IMR-90 (cell line): ENCODE results near the gene RPAP2. TPM values are rescaled to one million over a fixed set of nuclear protein-coding genes. Genes with fewer than 3 reads are reported as not detected.

ENCODE experiments used
- ATAC-seq: fragments of 200-7000 bp; cut with Tn5 transposase; 2 replicates; pipeline ENCODE4 v1.9.1; 2020; ENCODE audit warnings: low read depth, mild to moderate bottlenecking, moderate library complexity
- BruUV-seq: library from RNA; stranded (reverse); fragments of 400-500 nt; replicated peaks from 2 replicates; lab custom pipeline; 2021; lab: Mats Ljungman, UMichigan
- CTCF ChIA-PET: fragments of 300-600 bp; formaldehyde crosslinking; extraction: SDS; loops from one replicate; lab custom pipeline; 2021; ENCODE audit warnings: antibody characterized with exemption; lab: Yijun Ruan, JAX
- POLR2A ChIA-PET: fragments of 300-600 bp; sonication (Branson Sonifier 250); formaldehyde crosslinking; loops from one replicate; lab custom pipeline; 2022; ENCODE audit warnings: antibody characterized with exemption; ENCODE audit not compliant: unreplicated experiment; lab: Charles Lee
- DNase-seq: peaks from one replicate; pipeline ENCODE4 v3.0.0; 2013
- H2AFZ ChIP-seq: replicated peaks from 2 replicates; pipeline ENCODE3; 2013; ENCODE audit warnings: low read length, mild to moderate bottlenecking; ENCODE audit not compliant: poor library complexity
- H2AK5ac ChIP-seq: 2 replicates; pipeline ENCODE4 v1.6.1; 2013; ENCODE audit warnings: low read depth, low read length, inconsistent platforms
- H2AK9ac ChIP-seq: replicated peaks from 2 replicates; pipeline ENCODE3; 2013; ENCODE audit warnings: mild to moderate bottlenecking, low read depth, low read length, moderate library complexity; ENCODE audit not compliant: poor library complexity
- H2BK120ac ChIP-seq: 2 replicates; pipeline ENCODE4 v1.6.1; 2013; ENCODE audit warnings: low read depth, low read length, inconsistent platforms
- H2BK15ac ChIP-seq: 3 replicates; pipeline ENCODE4 v1.6.1; 2013; ENCODE audit warnings: low read depth, low read length, inconsistent platforms
- H2BK20ac ChIP-seq: 2 replicates; pipeline ENCODE4 v1.6.1; 2013; ENCODE audit warnings: low read depth, mild to moderate bottlenecking, inconsistent platforms, low read length, moderate library complexity
- H2BK5ac ChIP-seq: 2 replicates; pipeline ENCODE4 v1.6.1; 2013; ENCODE audit warnings: mild to moderate bottlenecking, low read depth, low read length, inconsistent platforms; ENCODE audit not compliant: poor library complexity, severe bottlenecking
- H3K14ac ChIP-seq: replicated peaks from 2 replicates; pipeline ENCODE4 v1.6.1; 2013; ENCODE audit warnings: low read depth, low read length, inconsistent platforms
- H3K18ac ChIP-seq: 2 replicates; pipeline ENCODE4 v1.6.1; 2013; ENCODE audit warnings: low read depth, low read length, control low read depth
- H3K23ac ChIP-seq: 2 replicates; pipeline ENCODE4 v1.6.1; 2013; ENCODE audit warnings: low read depth, low read length, inconsistent platforms
- H3K27ac ChIP-seq: 2 replicates; pipeline ENCODE4 v1.5.1; 2013; ENCODE audit warnings: mild to moderate bottlenecking, control low read depth, low read length; ENCODE audit not compliant: insufficient read depth
- H3K27me3 ChIP-seq: 2 replicates; pipeline ENCODE4 v1.6.1; 2013; ENCODE audit warnings: low read length; ENCODE audit not compliant: control insufficient read depth, insufficient read depth
- H3K36me3 ChIP-seq: 2 replicates; pipeline ENCODE4 v1.6.1; 2013; ENCODE audit warnings: low read length, mixed read lengths; ENCODE audit not compliant: control insufficient read depth, insufficient read depth
- H3K4ac ChIP-seq: 2 replicates; pipeline ENCODE4 v1.6.1; 2013; ENCODE audit warnings: low read depth, low read length, inconsistent platforms
- H3K4me1 ChIP-seq: 2 replicates; pipeline ENCODE4 v1.6.1; 2013; ENCODE audit warnings: low read length, mixed read lengths; ENCODE audit not compliant: control insufficient read depth, insufficient read depth
- H3K4me2 ChIP-seq: 2 replicates; pipeline ENCODE4 v1.6.1; 2013; ENCODE audit warnings: low read depth, mild to moderate bottlenecking, control low read depth, low read length, moderate library complexity
- H3K4me3 ChIP-seq: 2 replicates; pipeline ENCODE4 v1.5.1; 2013; ENCODE audit warnings: low read depth, mild to moderate bottlenecking, control low read depth, low read length, moderate library complexity; ENCODE audit not compliant: insufficient read depth
- H3K56ac ChIP-seq: 2 replicates; pipeline ENCODE4 v1.6.1; 2013; ENCODE audit warnings: low read length, inconsistent platforms; ENCODE audit not compliant: insufficient read depth; ENCODE audit errors: extremely low read depth
- H3K79me1 ChIP-seq, 2 experiments: 2 replicates each; pipeline ENCODE4 v1.6.1; 2013; ENCODE audit warnings: low read length in 2 of 2, inconsistent platforms in 1 of 2, low read depth in 1 of 2
- H3K9ac ChIP-seq: 2 replicates; pipeline ENCODE4 v1.6.1; 2013; ENCODE audit warnings: low read depth, low read length, control low read depth
- H3K9me1 ChIP-seq: 2 replicates; pipeline ENCODE4 v1.6.1; 2013; ENCODE audit warnings: low read length, inconsistent platforms; ENCODE audit not compliant: insufficient read depth
- H3K9me3 ChIP-seq: 2 replicates; pipeline ENCODE4 v1.6.1; 2013; ENCODE audit warnings: low read length; ENCODE audit not compliant: control insufficient read depth, insufficient read depth
- H4K20me1 ChIP-seq: 2 replicates; pipeline ENCODE4 v1.6.1; 2013; ENCODE audit warnings: low read length, inconsistent platforms; ENCODE audit not compliant: insufficient read depth
- H4K5ac ChIP-seq: 2 replicates; pipeline ENCODE4 v1.6.1; 2013; ENCODE audit warnings: mild to moderate bottlenecking, low read depth, low read length, control low read depth
- H4K8ac ChIP-seq, 2 experiments: 2 replicates each; pipeline ENCODE4 v1.6.1; 2013; ENCODE audit warnings: low read depth in 2 of 2, low read length in 2 of 2, control low read depth in 1 of 2, inconsistent platforms in 1 of 2
- H4K91ac ChIP-seq: 2 replicates; pipeline ENCODE4 v1.6.1; 2013; ENCODE audit warnings: low read depth, low read length, inconsistent platforms; ENCODE audit not compliant: insufficient read depth
- CEBPB ChIP-seq: IDR thresholded peaks from 2 replicates; pipeline ENCODE4 v1.6.1; 2012; ENCODE audit warnings: low read depth, low read length, improper control_type of control experiment
- ELK1 ChIP-seq: fragments of 150-350 bp; IDR thresholded peaks from 2 replicates; pipeline ENCODE4 v1.6.1; 2016; ENCODE audit warnings: low read depth, mild to moderate bottlenecking, low read length, moderate library complexity, borderline replicate concordance
- MAFK ChIP-seq: IDR thresholded peaks from 2 replicates; pipeline ENCODE4 v1.6.1; 2012; ENCODE audit warnings: low read depth, low read length, improper control_type of control experiment
- MAZ ChIP-seq: IDR thresholded peaks from 2 replicates; pipeline ENCODE4 v1.6.1; 2012; ENCODE audit warnings: low read depth, mild to moderate bottlenecking, low read length, improper control_type of control experiment, moderate library complexity, borderline replicate concordance
- POLR2A ChIP-seq: IDR thresholded peaks from 2 replicates; pipeline ENCODE4 v1.6.1; 2012; ENCODE audit warnings: mild to moderate bottlenecking, low read depth, low read length
- RAD21 ChIP-seq: IDR thresholded peaks from 2 replicates; pipeline ENCODE4 v1.6.1; 2012; ENCODE audit warnings: low read length, improper control_type of control experiment
- RFX5 ChIP-seq: IDR thresholded peaks from 2 replicates; pipeline ENCODE4 v1.8.0; 2012; ENCODE audit warnings: low read depth, mild to moderate bottlenecking, low read length, moderate library complexity
- WGBS, 2 experiments: methylation state at CpG; one replicate each; pipeline versions ENCODE4 v1.1.5 to v1.1.7; 2013; ENCODE audit warnings: missing lambda C conversion rate in 2 of 2; ENCODE audit not compliant: insufficient read length in 1 of 2; ENCODE audit errors: extremely low coverage in 2 of 2; 5-methylcytosine and 5-hydroxymethylcytosine counted together
- dilution Hi-C: fragments of 300-500 bp; cut with HindIII; formaldehyde crosslinking; loops from one replicate; pipeline ENCODE4 v1.14.3; 2018; ENCODE audit warnings: low sequenced_read_pairs; ENCODE audit not compliant: unreplicated experiment
- in situ Hi-C: fragments of 300-500 bp; cut with MboI; formaldehyde crosslinking; loops from 3 replicates; pipeline ENCODE4 v1.14.3; 2019; ENCODE audit warnings: low sequenced_read_pairs, inconsistent platforms, mixed read lengths
- intact Hi-C: fragments of 100-400 bp; cut with micrococcal nuclease; formaldehyde crosslinking; loops from 2 replicates; pipeline ENCODE4 v1.10.0; 2022
- polyA plus RNA-seq, 3 experiments: library from polyadenylated mRNA; depleted of rRNA; stranded (reverse); fragments of >200 nt; gene quantifications; 2 replicates each; pipeline ENCODE4 v1.2.3, GENCODE V29; 2012; ENCODE audit warnings: low replicate concordance in 1 of 3
- total RNA-seq: library from RNA; depleted of rRNA; stranded (reverse); fragments of >200 nt; gene quantifications from 2 replicates; pipeline ENCODE4 v1.2.3, GENCODE V29; 2012

Gene RPAP2
- total and polyA plus RNA-seq, 2 of the 4 experiments (the other 2 are of a cell fraction): 7.1 to 13.6 TPM

DNA sequence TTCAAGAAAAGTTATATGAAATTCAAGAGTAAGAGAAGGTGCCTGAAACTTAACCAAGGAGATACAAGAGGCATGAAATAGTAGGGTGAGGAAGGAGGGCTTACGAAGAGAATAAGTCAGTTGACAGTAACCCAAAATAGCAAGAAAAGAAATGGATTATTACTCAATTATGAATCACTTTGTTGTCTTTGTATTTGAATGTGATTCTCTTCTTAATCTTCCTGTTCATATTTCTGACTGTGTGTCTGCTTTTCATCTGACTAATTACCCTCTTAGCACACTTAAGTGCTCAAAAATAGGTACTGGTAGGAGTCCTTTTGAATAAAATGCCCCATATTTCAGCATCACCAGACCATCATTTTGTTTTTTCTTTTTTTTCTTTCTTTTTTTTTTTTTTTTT is 39.5 kb upstream of the RPAP2 start:
- CTCF ChIA-PET: interaction anchor here (0.7 to 1.0 kb wide), 2 partner anchors 13 to 279 kb away, joined by 3 to 4 read pairs; no protein-coding TSS in a partner anchor
- no peak overlapping the region for H2BK15ac ChIP-seq
- H2BK20ac ChIP-seq: no peak overlapping the region
- no peaks in the 10 kb centered on the region for H3K4me1 ChIP-seq
- H2AK5ac ChIP-seq: no peak overlapping the region
- H3K9ac ChIP-seq: no peak overlapping the region
- H3K23ac ChIP-seq: no peak overlapping the region
- no peak for ATAC-seq
- dilution Hi-C loops: no loop called here
- no CpG with 5 or more reads among the region's 1 CpG for whole genome bisulfite sequencing, 2 experiments
- H2BK120ac ChIP-seq: no peak overlapping the region
- no TSS peak for BruUV-seq
- H3K27me3 ChIP-seq: no peaks in the 10 kb centered on the region
- H3K4me2 ChIP-seq: no peak overlapping the region
- H4K5ac ChIP-seq: no peak overlapping the region
- H3K4me3 ChIP-seq: no peak overlapping the region
- DNase-seq: peak; percentile 16
- in situ Hi-C loops: no loop called here
- no peak overlapping the region for H3K18ac ChIP-seq
- no peak overlapping the region for H3K4ac ChIP-seq
- H2BK5ac ChIP-seq: no peak overlapping the region
- peaks cover 7% of the 10 kb centered on the region for H3K36me3 ChIP-seq
- no peak overlapping the region for H3K56ac ChIP-seq
- TF ChIP-seq RAD21 (no peak), MAFK (no peak), RFX5 (no peak), POLR2A (no peak), ELK1 (no peak), MAZ (no peak), CEBPB (no peak)
- no peaks in the 10 kb centered on the region; the same call in 1 of the 2 replicates for H3K9me1 ChIP-seq
- no peak overlapping the region for H2AK9ac ChIP-seq
- POLR2A ChIA-PET: no interaction called here
- no peak overlapping the region for H4K91ac ChIP-seq
- no peak overlapping the region for H4K8ac ChIP-seq
- H3K79me1 ChIP-seq: no peaks in the 10 kb centered on the region
- no peak overlapping the region for H3K27ac ChIP-seq
- intact Hi-C loops: no loop called here
- H4K20me1 ChIP-seq: no peaks in the 10 kb centered on the region; the same call in 1 of the 2 replicates
- no peak overlapping the region for H2AFZ ChIP-seq
- H3K14ac ChIP-seq: no peak overlapping the region
- no peaks in the 10 kb centered on the region for H3K9me3 ChIP-seq
